IMR-90 (cell line): ENCODE data around the gene IL18R1. TPM values are rescaled to one million over a fixed set of nuclear protein-coding genes. Genes with fewer than 3 reads are reported as not detected.

Source experiments
- ATAC-seq: fragments of 200-7000 bp; cut with Tn5 transposase; 2 replicates; pipeline ENCODE4 v1.9.1; 2020; ENCODE audit warnings: low read depth, mild to moderate bottlenecking, moderate library complexity
- BruUV-seq: library from RNA; stranded (reverse); fragments of 400-500 nt; replicated peaks from 2 replicates; lab custom pipeline; 2021; lab: Mats Ljungman, UMichigan
- CTCF ChIA-PET: fragments of 300-600 bp; formaldehyde crosslinking; extraction: SDS; loops from one replicate; lab custom pipeline; 2021; ENCODE audit warnings: antibody characterized with exemption; lab: Yijun Ruan, JAX
- POLR2A ChIA-PET: fragments of 300-600 bp; sonication (Branson Sonifier 250); formaldehyde crosslinking; loops from one replicate; lab custom pipeline; 2022; ENCODE audit warnings: antibody characterized with exemption; ENCODE audit not compliant: unreplicated experiment; lab: Charles Lee
- DNase-seq: peaks from one replicate; pipeline ENCODE4 v3.0.0; 2013
- H2AFZ ChIP-seq: replicated peaks from 2 replicates; pipeline ENCODE3; 2013; ENCODE audit warnings: low read length, mild to moderate bottlenecking; ENCODE audit not compliant: poor library complexity
- H2AK5ac ChIP-seq: 2 replicates; pipeline ENCODE4 v1.6.1; 2013; ENCODE audit warnings: low read depth, low read length, inconsistent platforms
- H2AK9ac ChIP-seq: replicated peaks from 2 replicates; pipeline ENCODE3; 2013; ENCODE audit warnings: mild to moderate bottlenecking, low read depth, low read length, moderate library complexity; ENCODE audit not compliant: poor library complexity
- H2BK120ac ChIP-seq: 2 replicates; pipeline ENCODE4 v1.6.1; 2013; ENCODE audit warnings: low read depth, low read length, inconsistent platforms
- H2BK15ac ChIP-seq: 3 replicates; pipeline ENCODE4 v1.6.1; 2013; ENCODE audit warnings: low read depth, low read length, inconsistent platforms
- H2BK20ac ChIP-seq: 2 replicates; pipeline ENCODE4 v1.6.1; 2013; ENCODE audit warnings: low read depth, mild to moderate bottlenecking, inconsistent platforms, low read length, moderate library complexity
- H2BK5ac ChIP-seq: 2 replicates; pipeline ENCODE4 v1.6.1; 2013; ENCODE audit warnings: mild to moderate bottlenecking, low read depth, low read length, inconsistent platforms; ENCODE audit not compliant: poor library complexity, severe bottlenecking
- H3K14ac ChIP-seq: replicated peaks from 2 replicates; pipeline ENCODE4 v1.6.1; 2013; ENCODE audit warnings: low read depth, low read length, inconsistent platforms
- H3K18ac ChIP-seq: 2 replicates; pipeline ENCODE4 v1.6.1; 2013; ENCODE audit warnings: low read depth, low read length, control low read depth
- H3K23ac ChIP-seq: 2 replicates; pipeline ENCODE4 v1.6.1; 2013; ENCODE audit warnings: low read depth, low read length, inconsistent platforms
- H3K27ac ChIP-seq: 2 replicates; pipeline ENCODE4 v1.5.1; 2013; ENCODE audit warnings: mild to moderate bottlenecking, control low read depth, low read length; ENCODE audit not compliant: insufficient read depth
- H3K27me3 ChIP-seq: 2 replicates; pipeline ENCODE4 v1.6.1; 2013; ENCODE audit warnings: low read length; ENCODE audit not compliant: control insufficient read depth, insufficient read depth
- H3K36me3 ChIP-seq: 2 replicates; pipeline ENCODE4 v1.6.1; 2013; ENCODE audit warnings: low read length, mixed read lengths; ENCODE audit not compliant: control insufficient read depth, insufficient read depth
- H3K4ac ChIP-seq: 2 replicates; pipeline ENCODE4 v1.6.1; 2013; ENCODE audit warnings: low read depth, low read length, inconsistent platforms
- H3K4me1 ChIP-seq: 2 replicates; pipeline ENCODE4 v1.6.1; 2013; ENCODE audit warnings: low read length, mixed read lengths; ENCODE audit not compliant: control insufficient read depth, insufficient read depth
- H3K4me2 ChIP-seq: 2 replicates; pipeline ENCODE4 v1.6.1; 2013; ENCODE audit warnings: low read depth, mild to moderate bottlenecking, control low read depth, low read length, moderate library complexity
- H3K4me3 ChIP-seq: 2 replicates; pipeline ENCODE4 v1.5.1; 2013; ENCODE audit warnings: low read depth, mild to moderate bottlenecking, control low read depth, low read length, moderate library complexity; ENCODE audit not compliant: insufficient read depth
- H3K56ac ChIP-seq: 2 replicates; pipeline ENCODE4 v1.6.1; 2013; ENCODE audit warnings: low read length, inconsistent platforms; ENCODE audit not compliant: insufficient read depth; ENCODE audit errors: extremely low read depth
- H3K79me1 ChIP-seq, 2 experiments: 2 replicates each; pipeline ENCODE4 v1.6.1; 2013; ENCODE audit warnings: low read length in 2 of 2, inconsistent platforms in 1 of 2, low read depth in 1 of 2
- H3K9ac ChIP-seq: 2 replicates; pipeline ENCODE4 v1.6.1; 2013; ENCODE audit warnings: low read depth, low read length, control low read depth
- H3K9me1 ChIP-seq: 2 replicates; pipeline ENCODE4 v1.6.1; 2013; ENCODE audit warnings: low read length, inconsistent platforms; ENCODE audit not compliant: insufficient read depth
- H3K9me3 ChIP-seq: 2 replicates; pipeline ENCODE4 v1.6.1; 2013; ENCODE audit warnings: low read length; ENCODE audit not compliant: control insufficient read depth, insufficient read depth
- H4K20me1 ChIP-seq: 2 replicates; pipeline ENCODE4 v1.6.1; 2013; ENCODE audit warnings: low read length, inconsistent platforms; ENCODE audit not compliant: insufficient read depth
- H4K5ac ChIP-seq: 2 replicates; pipeline ENCODE4 v1.6.1; 2013; ENCODE audit warnings: mild to moderate bottlenecking, low read depth, low read length, control low read depth
- H4K8ac ChIP-seq, 2 experiments: 2 replicates each; pipeline ENCODE4 v1.6.1; 2013; ENCODE audit warnings: low read depth in 2 of 2, low read length in 2 of 2, control low read depth in 1 of 2, inconsistent platforms in 1 of 2
- H4K91ac ChIP-seq: 2 replicates; pipeline ENCODE4 v1.6.1; 2013; ENCODE audit warnings: low read depth, low read length, inconsistent platforms; ENCODE audit not compliant: insufficient read depth
- BHLHE40 ChIP-seq: fragments of 150-350 bp; IDR thresholded peaks from 2 replicates; pipeline ENCODE4 v1.6.1; 2016; ENCODE audit warnings: mild to moderate bottlenecking, low read depth, low read length
- CEBPB ChIP-seq: IDR thresholded peaks from 2 replicates; pipeline ENCODE4 v1.6.1; 2012; ENCODE audit warnings: low read depth, low read length, improper control_type of control experiment
- CHD1 ChIP-seq: IDR thresholded peaks from 2 replicates; pipeline ENCODE4 v1.6.1; 2012; ENCODE audit warnings: low read depth, low read length, improper control_type of control experiment
- CTCF ChIP-seq: conservative IDR thresholded peaks from 2 replicates; pipeline ENCODE4 v1.5.1; 2012; ENCODE audit warnings: mild to moderate bottlenecking, low read depth, low read length, improper control_type of control experiment
- ELK1 ChIP-seq: fragments of 150-350 bp; IDR thresholded peaks from 2 replicates; pipeline ENCODE4 v1.6.1; 2016; ENCODE audit warnings: low read depth, mild to moderate bottlenecking, low read length, moderate library complexity, borderline replicate concordance
- MAFK ChIP-seq: IDR thresholded peaks from 2 replicates; pipeline ENCODE4 v1.6.1; 2012; ENCODE audit warnings: low read depth, low read length, improper control_type of control experiment
- MAZ ChIP-seq: IDR thresholded peaks from 2 replicates; pipeline ENCODE4 v1.6.1; 2012; ENCODE audit warnings: low read depth, mild to moderate bottlenecking, low read length, improper control_type of control experiment, moderate library complexity, borderline replicate concordance
- MXI1 ChIP-seq: IDR thresholded peaks from 2 replicates; pipeline ENCODE4 v1.6.1; 2012; ENCODE audit warnings: low read depth, mild to moderate bottlenecking, low read length, moderate library complexity, borderline replicate concordance
- NFE2L2 ChIP-seq: fragments of 150-350 bp; IDR thresholded peaks from 2 replicates; pipeline ENCODE4 v1.6.1; 2016; ENCODE audit warnings: low read depth, mild to moderate bottlenecking, low read length
- POLR2A ChIP-seq: IDR thresholded peaks from 2 replicates; pipeline ENCODE4 v1.6.1; 2012; ENCODE audit warnings: mild to moderate bottlenecking, low read depth, low read length
- RAD21 ChIP-seq: IDR thresholded peaks from 2 replicates; pipeline ENCODE4 v1.6.1; 2012; ENCODE audit warnings: low read length, improper control_type of control experiment
- RCOR1 ChIP-seq: IDR thresholded peaks from 2 replicates; pipeline ENCODE4 v1.6.1; 2012; ENCODE audit warnings: mild to moderate bottlenecking, low read length, improper control_type of control experiment; ENCODE audit not compliant: insufficient replicate concordance
- RFX5 ChIP-seq: IDR thresholded peaks from 2 replicates; pipeline ENCODE4 v1.8.0; 2012; ENCODE audit warnings: low read depth, mild to moderate bottlenecking, low read length, moderate library complexity
- SMC3 ChIP-seq: fragments of 150-350 bp; IDR thresholded peaks from 2 replicates; pipeline ENCODE4 v1.6.1; 2016; ENCODE audit warnings: low read depth, mild to moderate bottlenecking, antibody characterized with exemption, low read length, moderate library complexity
- USF2 ChIP-seq: fragments of 150-350 bp; IDR thresholded peaks from 2 replicates; pipeline ENCODE4 v1.6.1; 2017; ENCODE audit warnings: mild to moderate bottlenecking, antibody characterized with exemption, low read length, low read depth
- WGBS, 2 experiments: methylation state at CpG; one replicate each; pipeline versions ENCODE4 v1.1.5 to v1.1.7; 2013; ENCODE audit warnings: missing lambda C conversion rate in 2 of 2; ENCODE audit not compliant: insufficient read length in 1 of 2; ENCODE audit errors: extremely low coverage in 2 of 2; 5-methylcytosine and 5-hydroxymethylcytosine counted together
- dilution Hi-C: fragments of 300-500 bp; cut with HindIII; formaldehyde crosslinking; loops from one replicate; pipeline ENCODE4 v1.14.3; 2018; ENCODE audit warnings: low sequenced_read_pairs; ENCODE audit not compliant: unreplicated experiment
- in situ Hi-C: fragments of 300-500 bp; cut with MboI; formaldehyde crosslinking; loops from 3 replicates; pipeline ENCODE4 v1.14.3; 2019; ENCODE audit warnings: low sequenced_read_pairs, inconsistent platforms, mixed read lengths
- intact Hi-C: fragments of 100-400 bp; cut with micrococcal nuclease; formaldehyde crosslinking; loops from 2 replicates; pipeline ENCODE4 v1.10.0; 2022
- polyA plus RNA-seq, 3 experiments: library from polyadenylated mRNA; depleted of rRNA; stranded (reverse); fragments of >200 nt; gene quantifications; 2 replicates each; pipeline ENCODE4 v1.2.3, GENCODE V29; 2012; ENCODE audit warnings: low replicate concordance in 1 of 3
- total RNA-seq: library from RNA; depleted of rRNA; stranded (reverse); fragments of >200 nt; gene quantifications from 2 replicates; pipeline ENCODE4 v1.2.3, GENCODE V29; 2012

Gene IL18R1
- total and polyA plus RNA-seq, 2 of the 4 experiments (the other 2 are of a cell fraction) = 0.18 to 0.24 TPM

DNA sequence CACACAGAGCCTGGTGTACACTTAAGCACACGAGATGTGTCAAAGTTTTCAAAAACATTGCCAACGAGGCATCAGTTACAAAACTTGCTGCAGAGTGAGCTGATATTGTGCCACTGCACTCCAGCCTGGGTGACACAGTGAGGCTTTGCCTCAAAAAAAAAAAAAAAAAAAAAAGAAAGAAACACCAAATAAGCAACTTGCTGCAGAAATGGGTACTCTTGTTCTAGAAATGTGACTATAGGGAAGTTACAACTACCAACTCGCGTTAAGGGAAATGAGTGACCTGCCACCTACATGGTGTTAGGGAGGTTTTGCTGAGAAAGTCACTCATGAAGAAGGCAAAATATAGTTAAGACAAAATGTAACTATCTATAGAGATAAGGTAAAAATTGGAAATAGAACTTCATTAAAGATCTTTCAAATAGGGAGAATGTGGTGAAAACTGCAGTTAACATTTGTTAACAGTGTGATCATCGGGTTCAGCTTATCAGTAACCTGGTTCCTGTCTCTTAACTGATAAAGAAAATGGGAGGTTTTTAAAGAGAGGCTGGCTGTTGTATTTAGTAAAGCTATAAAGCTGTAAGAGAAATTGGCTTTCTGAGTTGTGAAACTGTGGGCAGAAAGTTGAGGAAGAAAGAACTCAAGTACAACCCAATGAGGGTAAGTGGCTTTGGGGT, 44.5 kb upstream of the IL18R1 start, which contains the start of gene IL1RL1:
Gene IL1RL1 (plus strand): TSS at position 600 of the 677 bp plus-strand sequence. CDS start 26,702 bp downstream, outside the sequence.
- in situ Hi-C loops = no loop called here
- no peak within 1 kb of the TSS for H3K56ac ChIP-seq
- dilution Hi-C loops = no loop called here
- H2BK120ac ChIP-seq = peak within 1 kb of the TSS; percentile 61
- peak within 1 kb of the TSS; percentile 45; the same call in 1 of the 2 replicates for H4K91ac ChIP-seq
- ChIA-PET CTCF (no interaction called here), POLR2A (no interaction called here)
- H2AK5ac ChIP-seq = peak within 1 kb of the TSS; percentile 49
- H3K36me3 ChIP-seq = no peaks in the 10 kb centered on the region
- H2BK20ac ChIP-seq = peak within 1 kb of the TSS; percentile 59
- TF ChIP-seq CEBPB (no peak), RCOR1 (no peak), POLR2A (no peak), ELK1 (no peak), MXI1 (no peak), NFE2L2 (no peak), CTCF (no peak), CHD1 (no peak), BHLHE40 (no peak), RFX5 (no peak), SMC3 (no peak), USF2 (no peak), MAFK (no peak), RAD21 (no peak), MAZ (no peak)
- H3K9me3 ChIP-seq = no peaks in the 10 kb centered on the region
- BruUV-seq = no TSS peak
- no peak within 1 kb of the TSS for H3K4me3 ChIP-seq
- H3K27me3 ChIP-seq = peaks cover 2% of the 10 kb centered on the region; the same call in 1 of the 2 replicates
- H2AK9ac ChIP-seq = no peak within 1 kb of the TSS
- H4K8ac ChIP-seq = 0 out of 4 replicates have a peak within 1 kb of the TSS, but pooled peaks of 1 of the 2 experiments have one; percentile 6
- no peak within 1 kb of the TSS; the same call in 1 of the 2 replicates for H4K5ac ChIP-seq
- H3K4me2 ChIP-seq = no peak within 1 kb of the TSS
- no peak within 1 kb of the TSS for H3K9ac ChIP-seq
- peaks cover 10% of the 10 kb centered on the region for H3K4me1 ChIP-seq
- H2AFZ ChIP-seq = no peak within 1 kb of the TSS
- DNase-seq (no peak), ATAC-seq (no peak)
- H4K20me1 ChIP-seq = no peaks in the 10 kb centered on the region
- H2BK5ac ChIP-seq = no peak within 1 kb of the TSS
- WGBS, 2 experiments = 86% methylated on average over 1 of the region's 5 CpGs; no CpG with 5 or more reads in 1 of the 2 experiments
- no peaks in the 10 kb centered on the region for H3K79me1 ChIP-seq
- H3K27ac ChIP-seq = no peak within 1 kb of the TSS; the same call in 1 of the 2 replicates
- H3K18ac ChIP-seq = peak within 1 kb of the TSS; percentile 68; the same call in 1 of the 2 replicates
- intact Hi-C loops = no loop called here
- H3K9me1 ChIP-seq = peaks cover 4% of the 10 kb centered on the region
- H3K23ac ChIP-seq = no peak within 1 kb of the TSS
- H3K14ac ChIP-seq = peak within 1 kb of the TSS; percentile 77
- peak within 1 kb of the TSS; percentile 16; the same call in 1 of the 3 replicates for H2BK15ac ChIP-seq
- H3K4ac ChIP-seq = peak within 1 kb of the TSS; percentile 49
